HEK293 (cell line): ENCODE data around the gene ACTR1A.

Experiments used
- CTCF ChIA-PET: fragments of 350-600 bp; formaldehyde crosslinking; extraction: SDS; loops from one replicate; lab custom pipeline; 2021; ENCODE audit warnings: antibody characterized with exemption; lab: Yijun Ruan, JAX
- POLR2A ChIA-PET: fragments of 300-600 bp; formaldehyde crosslinking; extraction: SDS; loops from one replicate; lab custom pipeline; 2020; ENCODE audit warnings: antibody characterized with exemption, inconsistent platforms; lab: Yijun Ruan, JAX
- H3K27ac ChIP-seq: fragments of 200-500 bp; sonication (Bioruptor generic); 2 replicates; pipeline ENCODE4 v1.5.1; 2014; ENCODE audit warnings: low read depth, low read length, control low read depth, inconsistent platforms; ENCODE audit errors: extremely low read depth
- H3K36me3 ChIP-seq, 2 experiments: fragments of 200-500 bp in 1 of 2; sonication (Bioruptor generic) in 1 of 2; 1 replicate in 1 of 2; 2 replicates in 1 of 2; pipeline ENCODE4 v1.5.1; 2014 to 2017; ENCODE audit warnings: inconsistent platforms in 2 of 2, low read length in 2 of 2; ENCODE audit not compliant: control insufficient read depth in 2 of 2, insufficient read depth in 1 of 2
- H3K4me1 ChIP-seq: fragments of 200-500 bp; sonication (Bioruptor generic); 2 replicates; pipeline ENCODE4 v1.5.1; 2014; ENCODE audit warnings: mild to moderate bottlenecking, low read length, inconsistent platforms; ENCODE audit not compliant: control insufficient read depth, insufficient read depth
- H3K4me3 ChIP-seq: 2 replicates; pipeline ENCODE4 v1.5.1; 2011; ENCODE audit warnings: low read depth, mild to moderate bottlenecking, control low read depth, low read length, moderate library complexity
- H3K9me3 ChIP-seq: fragments of 200-500 bp; sonication (Bioruptor generic); 2 replicates; pipeline ENCODE4 v1.5.1; 2014; ENCODE audit warnings: low read depth, low read length, inconsistent platforms; ENCODE audit not compliant: control insufficient read depth, insufficient read depth
- BCL11B ChIP-seq: fragments of 450-650 bp; formaldehyde crosslinking; IDR thresholded peaks from 2 replicates; pipeline ENCODE4 v1.5.1; 2016; ENCODE audit warnings: low read depth, missing biosample characterization, missing genetic modification characterization
- ELK4 ChIP-seq: IDR thresholded peaks from 2 replicates; pipeline ENCODE4 v1.6.1; 2011; ENCODE audit warnings: mild to moderate bottlenecking, low read depth, low read length, borderline replicate concordance
- GLIS1 ChIP-seq: fragments of 450-650 bp; formaldehyde crosslinking; IDR thresholded peaks from 2 replicates; pipeline ENCODE4 v1.5.1; 2016; ENCODE audit warnings: missing biosample characterization, missing genetic modification characterization
- KLF1 ChIP-seq: fragments of 450-650 bp; formaldehyde crosslinking; IDR thresholded peaks from 2 replicates; pipeline ENCODE4 v1.5.1; 2016; ENCODE audit warnings: missing biosample characterization, missing genetic modification characterization
- PRDM10 ChIP-seq: fragments of 450-650 bp; formaldehyde crosslinking; IDR thresholded peaks from 2 replicates; pipeline ENCODE4 v1.5.1; 2016; ENCODE audit warnings: missing biosample characterization, missing genetic modification characterization
- ZBTB44 ChIP-seq: fragments of 450-650 bp; IDR thresholded peaks from 2 replicates; pipeline ENCODE4 v1.5.1; 2018; ENCODE audit warnings: missing biosample characterization, mild to moderate bottlenecking, missing genetic modification characterization
- ZIC2 ChIP-seq: fragments of 450-650 bp; formaldehyde crosslinking; IDR thresholded peaks from 2 replicates; pipeline ENCODE4 v1.5.1; 2016; ENCODE audit warnings: missing biosample characterization, missing genetic modification characterization
- ZNF112 ChIP-seq: fragments of 450-650 bp; formaldehyde crosslinking; IDR thresholded peaks from 2 replicates; pipeline ENCODE4 v1.5.0; 2017; ENCODE audit warnings: missing biosample characterization, missing genetic modification characterization
- ZNF221 ChIP-seq: fragments of 450-650 bp; formaldehyde crosslinking; IDR thresholded peaks from 2 replicates; pipeline ENCODE4 v1.5.1; 2017; ENCODE audit warnings: missing biosample characterization, missing genetic modification characterization, borderline replicate concordance
- ZNF302 ChIP-seq: fragments of 450-650 bp; formaldehyde crosslinking; IDR thresholded peaks from 2 replicates; pipeline ENCODE4 v1.5.1; 2016; ENCODE audit warnings: missing biosample characterization, missing genetic modification characterization, low read depth
- ZNF398 ChIP-seq: fragments of 450-650 bp; formaldehyde crosslinking; IDR thresholded peaks from 2 replicates; pipeline ENCODE4 v1.5.1; 2017; ENCODE audit warnings: missing biosample characterization, missing genetic modification characterization
- ZNF514 ChIP-seq: fragments of 450-650 bp; formaldehyde crosslinking; IDR thresholded peaks from 2 replicates; pipeline ENCODE4 v1.5.1; 2016; ENCODE audit warnings: missing biosample characterization, missing genetic modification characterization
- ZNF518A ChIP-seq: fragments of 450-650 bp; formaldehyde crosslinking; conservative IDR thresholded peaks from 2 replicates; pipeline ENCODE4 v1.5.1; 2016; ENCODE audit warnings: low read depth, missing biosample characterization, missing genetic modification characterization
- ZNF529 ChIP-seq: fragments of 450-650 bp; formaldehyde crosslinking; IDR thresholded peaks from 2 replicates; pipeline ENCODE4 v1.5.1; 2017; ENCODE audit warnings: missing genetic modification characterization, missing biosample characterization; ENCODE audit not compliant: insufficient replicate concordance
- ZNF561 ChIP-seq: fragments of 450-650 bp; IDR thresholded peaks from 2 replicates; pipeline ENCODE4 v1.5.1; 2018; ENCODE audit warnings: missing biosample characterization, missing genetic modification characterization, borderline replicate concordance
- TF ChIP-seq, protein P1 (sequence below): fragments of 450-650 bp; formaldehyde crosslinking; IDR thresholded peaks from 2 replicates; pipeline ENCODE4 v1.5.1; 2017; ENCODE audit warnings: missing biosample characterization, missing genetic modification characterization
- TF ChIP-seq, protein P2 (sequence below): fragments of 450-650 bp; formaldehyde crosslinking; IDR thresholded peaks from 2 replicates; pipeline ENCODE4 v1.5.1; 2016; ENCODE audit warnings: missing biosample characterization, missing genetic modification characterization
- TF ChIP-seq, protein P3 (sequence below): fragments of 450-650 bp; formaldehyde crosslinking; IDR thresholded peaks from 2 replicates; pipeline ENCODE4 v1.5.1; 2016; ENCODE audit warnings: missing biosample characterization, missing genetic modification characterization

Gene ACTR1A

DNA sequence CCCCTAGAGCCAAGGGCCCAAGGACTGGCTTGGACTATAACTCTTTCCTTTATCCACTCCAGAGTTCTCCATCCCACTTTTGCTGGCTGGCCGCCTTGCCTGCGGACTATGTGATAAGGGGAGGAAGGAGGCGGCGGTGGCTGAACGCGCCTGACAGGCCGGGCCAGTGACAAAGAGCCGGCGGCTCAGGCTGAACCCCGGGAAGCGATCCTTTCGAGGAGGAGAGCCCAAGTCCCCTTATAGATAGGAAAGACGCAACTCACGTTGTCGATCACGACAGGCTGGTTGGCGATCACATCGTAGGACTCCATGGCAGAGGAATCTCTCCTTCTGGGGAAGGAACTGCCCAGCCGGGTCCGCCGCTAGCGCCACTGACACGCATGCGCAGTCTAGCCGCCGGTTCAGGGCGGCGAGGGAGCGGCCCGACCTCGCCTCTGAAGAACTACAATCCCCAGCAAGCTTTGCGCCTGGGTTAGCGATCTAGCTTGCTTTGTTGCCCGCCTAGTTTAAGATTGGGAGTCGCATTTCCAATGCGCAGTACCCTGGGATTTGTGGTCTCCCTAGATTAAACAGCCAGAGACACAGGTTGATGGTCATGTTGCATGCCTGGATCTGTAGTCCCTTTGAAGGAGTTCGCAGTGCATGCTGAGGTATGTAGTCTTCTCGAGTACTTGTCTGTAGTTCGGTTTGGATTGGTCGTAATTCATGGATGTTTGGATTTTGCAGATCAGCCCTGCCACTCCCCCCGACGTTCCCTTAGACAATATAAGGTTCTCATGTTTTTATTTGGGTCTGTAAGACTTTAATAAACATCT lies at the start of gene ACTR1A:
Gene ACTR1A, minus strand, starts transcription at position 376 of the 815 bp plus-strand sequence. Its CDS starts 65 bp downstream, at position 311.
- Histone ChIP-seq H3K9me3 (no peaks in the 10 kb centered on the region), H3K4me1 (peaks cover 7% of the 10 kb centered on the region), H3K36me3 (peaks cover 0 to 16% of the 10 kb centered on the region in 2 experiments; a peak in 2 of 3 replicates), H3K27ac (peak within 1 kb of the TSS; percentile 82), H3K4me3 (peak within 1 kb of the TSS; percentile 93)
- POLR2A ChIA-PET = interaction anchor here (0.6 to 3.3 kb wide), 7 partner anchors 70 to 590 kb away, joined by 3 to 22 read pairs (median 4); partner anchors contain the start of genes ARL3, CUEDC2 and SFXN2
- CTCF ChIA-PET = interaction anchor here (0.7 to 4.8 kb wide), 14 partner anchors 8 to 110 kb away, joined by 3 to 83 read pairs (median 3); no protein-coding TSS in a partner anchor
- TF ChIP-seq ZNF561 (tag by site-specific recombination) = peak; percentile 60; the same call in 1 of the 2 replicates
- TF ChIP-seq BCL11B = no peak
- no peak for TF ChIP-seq ZNF221 (tag by site-specific recombination)
- TF ChIP-seq GLIS1 (tag by site-specific recombination) = no peak
- peak; percentile 67 for TF ChIP-seq PRDM10 (tag by site-specific recombination)
- TF ChIP-seq ZNF112 (tag by site-specific recombination) = no peak
- TF ChIP-seq, protein P1, sequence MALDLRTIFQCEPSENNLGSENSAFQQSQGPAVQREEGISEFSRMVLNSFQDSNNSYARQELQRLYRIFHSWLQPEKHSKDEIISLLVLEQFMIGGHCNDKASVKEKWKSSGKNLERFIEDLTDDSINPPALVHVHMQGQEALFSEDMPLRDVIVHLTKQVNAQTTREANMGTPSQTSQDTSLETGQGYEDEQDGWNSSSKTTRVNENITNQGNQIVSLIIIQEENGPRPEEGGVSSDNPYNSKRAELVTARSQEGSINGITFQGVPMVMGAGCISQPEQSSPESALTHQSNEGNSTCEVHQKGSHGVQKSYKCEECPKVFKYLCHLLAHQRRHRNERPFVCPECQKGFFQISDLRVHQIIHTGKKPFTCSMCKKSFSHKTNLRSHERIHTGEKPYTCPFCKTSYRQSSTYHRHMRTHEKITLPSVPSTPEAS (tag by site-specific recombination) = no peak
- no peak for TF ChIP-seq KLF1 (tag by site-specific recombination)
- no peak for TF ChIP-seq ZNF514
- TF ChIP-seq, protein P2, sequence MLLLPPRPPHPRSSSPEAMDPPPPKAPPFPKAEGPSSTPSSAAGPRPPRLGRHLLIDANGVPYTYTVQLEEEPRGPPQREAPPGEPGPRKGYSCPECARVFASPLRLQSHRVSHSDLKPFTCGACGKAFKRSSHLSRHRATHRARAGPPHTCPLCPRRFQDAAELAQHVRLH (tag by site-specific recombination) = no peak
- TF ChIP-seq, protein P3, sequence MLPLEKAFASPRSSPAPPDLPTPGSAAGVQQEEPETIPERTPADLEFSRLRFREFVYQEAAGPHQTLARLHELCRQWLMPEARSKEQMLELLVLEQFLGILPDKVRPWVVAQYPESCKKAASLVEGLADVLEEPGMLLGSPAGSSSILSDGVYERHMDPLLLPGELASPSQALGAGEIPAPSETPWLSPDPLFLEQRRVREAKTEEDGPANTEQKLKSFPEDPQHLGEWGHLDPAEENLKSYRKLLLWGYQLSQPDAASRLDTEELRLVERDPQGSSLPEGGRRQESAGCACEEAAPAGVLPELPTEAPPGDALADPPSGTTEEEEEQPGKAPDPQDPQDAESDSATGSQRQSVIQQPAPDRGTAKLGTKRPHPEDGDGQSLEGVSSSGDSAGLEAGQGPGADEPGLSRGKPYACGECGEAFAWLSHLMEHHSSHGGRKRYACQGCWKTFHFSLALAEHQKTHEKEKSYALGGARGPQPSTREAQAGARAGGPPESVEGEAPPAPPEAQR (tag by site-specific recombination) = no peak
- no peak for TF ChIP-seq ZNF302 (tag by site-specific recombination)
- TF ChIP-seq ZNF518A (tag by site-specific recombination) = no peak
- no peak for TF ChIP-seq ZNF398 (tag by site-specific recombination)
- no peak for TF ChIP-seq ZIC2 (tag by site-specific recombination)
- no peak for TF ChIP-seq ZNF529
- 0 out of 2 replicates have a peak, but pooled peaks have one; percentile 19 for TF ChIP-seq ZBTB44
- TF ChIP-seq ELK4 = no peak
